ENCODE measurements around the gene SEC61A2. TPM values are rescaled to one million over a fixed set of nuclear protein-coding genes. Genes with fewer than 3 reads are reported as not detected.

The SEC61A2 gene
- total and polyA plus RNA-seq, 8 donors: 0.58 to 17.4 (median 6.8) TPM

- 67 to 76% (median 75%) methylated on average over 14 of the region's 14 CpGs for WGBS, 5 donors
- Histone ChIP-seq H3K36me3 (peaks cover 8 to 90% (median 85%) of the 10 kb centered on the region in 4 donors), H3K27me3 (no peaks in the 10 kb centered on the region), H3K27ac (no peak overlapping the region), H3K4me1 (no peaks in the 10 kb centered on the region), H3K4me3 (no peak overlapping the region), H3K9me3 (no peaks in the 10 kb centered on the region)
- TF ChIP-seq EP300 (IDR thresholded peaks at IDR 0.05) (no peak), POLR2A (IDR thresholded peaks at IDR 0.05) (no peak), POLR2AphosphoS5 (IDR thresholded peaks at IDR 0.05) (no peak), CTCF (IDR thresholded peaks at IDR 0.05) (no peak)
- intact Hi-C loops (cut with DNase I; ENCODE audit: low total_unique reads): no loop called here
- DNase-seq: no peak
Measured at GRCh38 chr10:12156367-12157123, 27.1 kb downstream of the SEC61A2 start.

- Histone ChIP-seq H3K36me3 (peaks cover 14 to 93% (median 90%) of the 10 kb centered on the region in 4 donors), H3K27me3 (no peaks in the 10 kb centered on the region), H3K9me3 (no peaks in the 10 kb centered on the region), H3K4me3 (no peak overlapping the region), H3K4me1 (no peaks in the 10 kb centered on the region), H3K27ac (no peak overlapping the region)
- no peak for TF ChIP-seq POLR2AphosphoS5 (IDR thresholded peaks at IDR 0.05)
- TF ChIP-seq CTCF (IDR thresholded peaks at IDR 0.05): no peak
- TF ChIP-seq EP300 (IDR thresholded peaks at IDR 0.05): no peak
- TF ChIP-seq POLR2A (IDR thresholded peaks at IDR 0.05): no peak
- WGBS, 5 donors: 87 to 93% (median 90%) methylated on average over 3 of the region's 3 CpGs
- DNase-seq: no peak
- intact Hi-C loops (cut with DNase I; ENCODE audit: low total_unique reads): no loop called here
Measured at GRCh38 chr10:12158111-12158510, 28.6 kb downstream of the SEC61A2 start.

DNA sequence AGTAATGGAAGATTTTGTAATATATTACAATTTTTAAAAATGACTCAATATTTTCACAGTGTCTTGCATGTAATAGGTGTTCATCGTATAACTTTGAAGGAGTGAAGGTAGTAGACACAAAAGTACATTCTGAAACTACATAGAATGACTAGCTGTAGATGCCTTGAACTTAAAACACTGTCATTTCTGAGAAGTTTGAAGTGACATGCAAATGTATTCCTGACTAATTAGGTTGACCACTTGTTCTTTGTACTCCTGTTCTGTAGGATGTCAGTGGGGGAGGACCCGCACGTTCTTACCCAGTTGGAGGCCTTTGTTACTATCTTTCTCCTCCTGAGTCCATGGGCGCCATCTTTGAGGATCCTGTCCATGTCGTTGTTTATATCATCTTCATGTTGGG is 31.2 kb downstream of the SEC61A2 start:
- no peak for DNase-seq
- H3K4me1 ChIP-seq: no peaks in the 10 kb centered on the region
- no peak overlapping the region for H3K27ac ChIP-seq
- intact Hi-C loops (cut with DNase I; ENCODE audit: low total_unique reads): no loop called here
- H3K4me3 ChIP-seq: no peak overlapping the region
- no peaks in the 10 kb centered on the region for H3K9me3 ChIP-seq
- H3K36me3 ChIP-seq: peaks cover 24 to 96% (median 95%) of the 10 kb centered on the region in 4 donors
- no peak for TF ChIP-seq POLR2AphosphoS5 (IDR thresholded peaks at IDR 0.05)
- no peak for TF ChIP-seq EP300 (IDR thresholded peaks at IDR 0.05)
- TF ChIP-seq CTCF (IDR thresholded peaks at IDR 0.05): no peak
- TF ChIP-seq POLR2A (IDR thresholded peaks at IDR 0.05): no peak
- WGBS, 5 donors: 91 to 98% (median 96%) methylated on average over 5 of the region's 5 CpGs
- H3K27me3 ChIP-seq: no peaks in the 10 kb centered on the region

- Histone ChIP-seq H3K36me3 (peaks cover 24 to 100% (median 97%) of the 10 kb centered on the region in 4 donors), H3K4me3 (no peak overlapping the region), H3K9me3 (no peaks in the 10 kb centered on the region), H3K27ac (no peak overlapping the region), H3K4me1 (no peaks in the 10 kb centered on the region), H3K27me3 (no peaks in the 10 kb centered on the region)
- no peak for TF ChIP-seq CTCF (IDR thresholded peaks at IDR 0.05)
- no peak for TF ChIP-seq POLR2AphosphoS5 (IDR thresholded peaks at IDR 0.05)
- TF ChIP-seq POLR2A (IDR thresholded peaks at IDR 0.05): no peak
- no peak for TF ChIP-seq EP300 (IDR thresholded peaks at IDR 0.05)
- intact Hi-C loops (cut with DNase I; ENCODE audit: low total_unique reads): no loop called here
- 96 to 98% (median 96%) methylated on average over 6 of the region's 6 CpGs for WGBS, 5 donors
- no peak for DNase-seq
Measured at GRCh38 chr10:12162927-12163326, 33.5 kb downstream of the SEC61A2 start.
